ENCODE results near the gene CNNM3.
"Not testable (repeated sequence)": the region's sequence is repeated elsewhere in the genome, so short reads cannot be mapped to it uniquely, and the experiment has no call there.

The CNNM3 gene

DNA sequence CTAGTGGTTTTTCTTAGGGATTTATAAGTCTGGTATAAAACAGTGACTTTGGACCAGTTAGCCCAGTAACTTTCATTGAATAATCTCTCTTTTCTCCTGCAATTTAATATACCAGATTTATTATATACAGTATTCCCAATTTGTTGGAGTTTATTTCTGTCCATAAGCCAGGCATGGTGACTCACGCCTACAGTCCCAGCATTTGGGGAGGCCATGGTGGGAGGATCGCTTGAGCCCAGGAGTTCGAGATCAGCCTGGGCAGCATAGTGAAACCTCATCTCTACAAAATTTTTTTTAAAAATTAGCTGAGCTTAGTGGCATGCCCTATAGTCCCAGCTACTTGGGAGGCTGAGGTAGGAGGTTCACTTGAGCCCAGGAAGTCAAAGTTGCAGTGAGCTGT is 28.7 kb upstream of the CNNM3 start:
- Histone ChIP-seq H3K4me2 (ENCODE audit: low read length) (peak overlapping the region; percentile 42), H3K9me3 (replicated peaks; ENCODE audit: low read length) (no peaks in the 10 kb centered on the region), H3K9ac (ENCODE audit: low read depth, low read length) (no peak overlapping the region), H3K4me3 (ENCODE audit: low read length) (no peak overlapping the region), H3K36me3 (ENCODE audit: insufficient read depth, low read length) (no peaks in the 10 kb centered on the region), H3K27me3 (ENCODE audit: control insufficient read depth, insufficient read depth, low read length) (peaks cover 7% of the 10 kb centered on the region), H3K4me1 (ENCODE audit: control insufficient read depth, insufficient read depth, low read length) (peaks cover 30% of the 10 kb centered on the region)

DNA sequence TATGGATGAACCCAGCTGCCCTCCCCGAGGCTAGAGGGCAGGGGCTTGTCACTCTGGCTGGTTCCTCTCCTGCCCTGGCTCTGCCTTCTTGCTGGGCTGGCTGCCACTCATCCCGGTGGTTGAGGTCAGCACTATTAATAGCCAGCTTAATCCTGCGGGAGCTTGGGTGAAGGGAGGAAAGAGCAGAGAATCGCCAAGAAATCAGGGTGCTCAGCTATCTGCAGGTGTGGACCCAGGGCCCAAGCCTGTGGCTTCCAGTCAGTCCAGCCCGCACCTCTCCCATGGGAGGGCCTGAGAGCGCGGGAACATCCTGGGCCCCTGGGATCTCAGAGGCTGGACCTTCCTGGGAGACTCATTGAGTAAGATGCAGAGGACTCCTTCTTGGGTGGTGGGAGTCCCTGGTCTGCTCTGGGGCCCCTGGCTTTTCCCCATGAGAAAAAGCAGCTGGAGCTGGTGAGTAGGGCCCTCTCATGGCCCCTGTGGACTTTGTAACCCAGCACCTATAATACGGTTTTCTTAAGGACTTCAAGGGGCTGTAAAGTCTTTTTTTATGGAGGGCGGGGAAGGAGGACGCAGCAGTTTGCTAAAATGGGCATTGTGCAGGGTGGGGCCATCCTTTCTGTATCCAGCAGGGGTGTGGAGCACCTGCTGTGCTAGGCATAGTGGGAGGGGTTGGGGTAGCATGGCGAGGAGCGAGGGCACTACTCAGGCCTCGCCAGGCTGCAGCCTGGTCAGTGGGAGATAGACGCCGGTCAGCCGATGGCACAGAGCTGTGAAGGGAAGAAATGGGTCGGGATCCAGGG is 27.4 kb upstream of the CNNM3 start:
- H3K9me3 ChIP-seq (replicated peaks; ENCODE audit: low read length), result no peaks in the 10 kb centered on the region
- no peak overlapping the region for H3K4me3 ChIP-seq (ENCODE audit: low read length)
- peaks cover 30% of the 10 kb centered on the region for H3K4me1 ChIP-seq (ENCODE audit: control insufficient read depth, insufficient read depth, low read length)
- no peak overlapping the region for H3K9ac ChIP-seq (ENCODE audit: low read depth, low read length)
- no peak overlapping the region for H3K4me2 ChIP-seq (ENCODE audit: low read length)
- H3K27me3 ChIP-seq (ENCODE audit: control insufficient read depth, insufficient read depth, low read length), result no peaks in the 10 kb centered on the region
- no peaks in the 10 kb centered on the region for H3K36me3 ChIP-seq (ENCODE audit: insufficient read depth, low read length)

DNA sequence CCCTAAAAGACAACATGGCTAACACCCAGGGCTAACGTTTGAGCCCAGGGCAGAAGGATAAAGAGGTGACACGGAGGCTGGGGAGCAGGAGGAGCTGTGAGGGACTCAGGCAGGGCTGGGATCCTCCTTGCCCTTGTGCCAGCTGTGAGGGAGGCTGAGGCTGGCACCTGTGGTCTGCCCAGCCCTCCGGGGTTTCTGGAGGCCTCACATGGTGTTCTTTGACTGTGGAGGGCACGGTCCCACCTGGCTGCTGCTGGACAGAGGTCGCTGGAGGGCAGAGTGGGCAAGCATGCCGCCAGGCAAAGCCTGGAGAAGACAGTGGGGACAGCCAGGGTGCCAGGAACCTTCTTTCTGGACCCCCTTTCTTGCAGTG is 26.8 kb upstream of the CNNM3 start:
- H3K27me3 ChIP-seq (ENCODE audit: control insufficient read depth, insufficient read depth, low read length), result no peaks in the 10 kb centered on the region
- no peak overlapping the region for H3K4me2 ChIP-seq (ENCODE audit: low read length)
- H3K4me3 ChIP-seq (ENCODE audit: low read length), result no peak overlapping the region
- no peaks in the 10 kb centered on the region for H3K36me3 ChIP-seq (ENCODE audit: insufficient read depth, low read length)
- H3K9ac ChIP-seq (ENCODE audit: low read depth, low read length), result no peak overlapping the region
- peaks cover 30% of the 10 kb centered on the region for H3K4me1 ChIP-seq (ENCODE audit: control insufficient read depth, insufficient read depth, low read length)
- no peaks in the 10 kb centered on the region for H3K9me3 ChIP-seq (replicated peaks; ENCODE audit: low read length)

DNA sequence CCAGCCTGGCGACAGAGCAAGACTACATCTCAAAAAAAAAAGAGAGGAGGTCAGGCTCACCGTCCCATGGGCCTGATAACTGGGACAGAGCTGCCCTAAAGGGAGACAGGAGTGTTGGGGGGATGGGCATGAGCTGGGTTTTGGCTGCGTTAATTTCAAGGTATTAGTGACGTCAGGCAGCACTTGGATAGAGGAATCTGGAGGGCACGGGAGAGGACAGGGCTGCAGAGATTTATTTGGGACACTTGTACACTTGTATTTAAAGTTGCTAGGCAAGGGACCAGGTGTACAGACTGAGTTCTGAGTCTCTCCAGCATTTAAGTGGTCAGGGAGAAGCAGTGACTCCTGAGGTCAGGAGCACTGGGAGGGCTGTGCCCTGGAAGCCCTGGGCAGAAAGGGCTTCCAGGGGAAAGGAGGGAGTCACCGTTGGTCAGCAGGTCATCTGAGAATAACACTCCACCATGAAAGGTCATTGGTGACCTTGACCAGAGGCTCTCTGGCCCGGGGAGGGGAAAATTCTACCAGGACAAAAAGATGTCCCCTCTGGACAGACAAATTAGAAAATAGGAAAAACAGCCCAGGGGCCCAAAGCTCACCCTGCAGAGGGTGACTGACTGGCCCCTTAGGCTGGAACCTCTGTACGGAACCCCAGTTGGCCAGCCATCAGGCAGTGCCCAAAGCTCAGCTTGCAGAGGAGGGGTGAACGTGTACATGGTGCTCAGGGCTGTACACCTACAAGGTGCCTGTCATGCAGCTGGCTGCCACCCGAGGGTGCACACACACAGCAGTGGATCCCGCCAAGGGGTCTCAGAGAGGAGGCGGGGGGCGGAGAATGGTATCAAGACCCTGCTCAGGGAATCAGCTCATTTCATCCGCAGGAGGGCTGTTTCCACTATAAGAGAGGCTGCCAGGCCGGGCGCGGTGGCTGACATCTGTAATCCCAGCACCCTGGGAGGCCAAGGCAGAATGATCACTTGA is 23.0 kb upstream of the CNNM3 start:
- no peak overlapping the region for H3K9ac ChIP-seq (ENCODE audit: low read depth, low read length)
- H3K4me1 ChIP-seq (ENCODE audit: control insufficient read depth, insufficient read depth, low read length), result peaks cover 11% of the 10 kb centered on the region
- H3K4me3 ChIP-seq (ENCODE audit: low read length), result no peak overlapping the region
- H3K27me3 ChIP-seq (ENCODE audit: control insufficient read depth, insufficient read depth, low read length), result no peaks in the 10 kb centered on the region
- H3K4me2 ChIP-seq (ENCODE audit: low read length), result no peak overlapping the region
- H3K36me3 ChIP-seq (ENCODE audit: insufficient read depth, low read length), result no peaks in the 10 kb centered on the region
- no peaks in the 10 kb centered on the region for H3K9me3 ChIP-seq (replicated peaks; ENCODE audit: low read length)

DNA sequence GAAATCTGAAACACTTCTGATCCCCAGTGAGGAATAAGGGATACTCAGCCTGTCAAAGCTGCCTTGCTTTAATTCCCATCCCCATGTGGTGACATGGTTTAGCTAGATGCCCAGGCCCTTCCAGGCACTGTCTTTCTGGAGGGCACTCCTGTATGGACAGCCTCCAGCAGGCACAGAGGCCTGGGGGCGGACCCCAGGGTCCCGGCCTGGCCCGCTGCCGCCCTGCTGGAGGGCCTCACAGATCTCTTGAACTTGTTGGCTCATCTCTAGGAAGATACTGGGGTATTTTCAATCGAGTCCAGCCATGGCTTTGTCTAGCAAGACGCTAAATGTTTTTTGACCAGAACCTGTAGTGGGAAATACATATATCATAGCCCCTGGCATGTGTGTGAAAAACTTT is 21.0 kb upstream of the CNNM3 start:
- no peaks in the 10 kb centered on the region for H3K27me3 ChIP-seq (ENCODE audit: control insufficient read depth, insufficient read depth, low read length)
- no peaks in the 10 kb centered on the region for H3K4me1 ChIP-seq (ENCODE audit: control insufficient read depth, insufficient read depth, low read length)
- no peak overlapping the region for H3K4me3 ChIP-seq (ENCODE audit: low read length)
- H3K9me3 ChIP-seq (replicated peaks; ENCODE audit: low read length), result no peaks in the 10 kb centered on the region
- no peaks in the 10 kb centered on the region for H3K36me3 ChIP-seq (ENCODE audit: insufficient read depth, low read length)
- H3K4me2 ChIP-seq (ENCODE audit: low read length), result no peak overlapping the region
- no peak overlapping the region for H3K9ac ChIP-seq (ENCODE audit: low read depth, low read length)

DNA sequence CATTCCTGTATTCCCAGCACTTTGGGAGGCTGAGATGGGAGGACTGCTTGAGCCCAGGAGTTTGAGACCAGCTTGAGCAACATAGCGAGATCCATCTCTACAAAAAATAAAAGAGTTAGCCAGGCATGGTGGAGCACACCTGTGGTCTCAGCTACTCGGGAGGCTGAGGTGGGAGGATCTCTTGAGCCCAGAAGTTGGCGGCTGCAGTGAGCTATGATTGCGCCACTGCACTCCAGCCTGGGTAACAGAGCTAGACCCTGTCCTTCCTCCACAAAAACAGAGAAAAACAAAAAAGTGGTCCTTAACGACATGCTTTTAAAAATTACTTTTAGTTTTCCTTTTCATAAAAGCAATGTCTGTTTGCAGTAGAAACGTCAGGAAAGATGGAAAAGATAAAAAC is 19.6 kb upstream of the CNNM3 start:
- H3K27me3 ChIP-seq (ENCODE audit: control insufficient read depth, insufficient read depth, low read length); H3K4me2 ChIP-seq (ENCODE audit: low read length); H3K9ac ChIP-seq (ENCODE audit: low read depth, low read length); H3K4me1 ChIP-seq (ENCODE audit: control insufficient read depth, insufficient read depth, low read length); H3K9me3 ChIP-seq (replicated peaks; ENCODE audit: low read length); H3K36me3 ChIP-seq (ENCODE audit: insufficient read depth, low read length); H3K4me3 ChIP-seq (ENCODE audit: low read length): not testable (repeated sequence)

DNA sequence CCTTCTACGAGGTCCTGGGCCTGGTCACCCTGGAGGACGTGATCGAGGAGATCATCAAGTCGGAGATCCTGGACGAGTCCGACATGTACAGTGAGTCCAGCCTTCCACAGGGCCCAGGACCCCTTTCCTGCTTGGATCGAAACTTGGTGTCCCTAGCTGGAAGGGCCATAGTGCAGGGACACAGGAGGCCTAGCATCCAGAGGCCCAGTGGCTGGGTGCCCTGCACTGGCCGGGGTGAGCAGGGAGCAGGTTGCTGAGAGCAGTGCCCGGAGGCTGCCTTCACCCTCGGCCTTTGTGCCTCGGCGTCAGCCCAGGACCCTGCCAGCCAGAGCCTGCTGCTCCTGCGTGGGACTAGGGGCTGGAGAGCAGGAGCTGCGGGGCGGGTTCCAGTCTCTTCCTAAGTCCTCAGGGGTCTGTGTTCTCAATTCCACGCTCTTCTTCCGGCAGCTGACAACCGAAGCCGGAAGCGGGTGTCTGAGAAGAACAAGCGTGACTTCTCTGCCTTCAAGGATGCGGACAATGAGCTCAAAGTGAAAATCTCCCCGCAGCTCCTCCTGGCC is 18.9 kb upstream of the CNNM3 start:
- no peaks in the 10 kb centered on the region for H3K27me3 ChIP-seq (ENCODE audit: control insufficient read depth, insufficient read depth, low read length)
- H3K9me3 ChIP-seq (replicated peaks; ENCODE audit: low read length), result no peaks in the 10 kb centered on the region
- H3K4me3 ChIP-seq (ENCODE audit: low read length), result no peak overlapping the region
- H3K36me3 ChIP-seq (ENCODE audit: insufficient read depth, low read length), result no peaks in the 10 kb centered on the region
- no peak overlapping the region for H3K9ac ChIP-seq (ENCODE audit: low read depth, low read length)
- no peak overlapping the region for H3K4me2 ChIP-seq (ENCODE audit: low read length)
- H3K4me1 ChIP-seq (ENCODE audit: control insufficient read depth, insufficient read depth, low read length), result peaks cover 4% of the 10 kb centered on the region

DNA sequence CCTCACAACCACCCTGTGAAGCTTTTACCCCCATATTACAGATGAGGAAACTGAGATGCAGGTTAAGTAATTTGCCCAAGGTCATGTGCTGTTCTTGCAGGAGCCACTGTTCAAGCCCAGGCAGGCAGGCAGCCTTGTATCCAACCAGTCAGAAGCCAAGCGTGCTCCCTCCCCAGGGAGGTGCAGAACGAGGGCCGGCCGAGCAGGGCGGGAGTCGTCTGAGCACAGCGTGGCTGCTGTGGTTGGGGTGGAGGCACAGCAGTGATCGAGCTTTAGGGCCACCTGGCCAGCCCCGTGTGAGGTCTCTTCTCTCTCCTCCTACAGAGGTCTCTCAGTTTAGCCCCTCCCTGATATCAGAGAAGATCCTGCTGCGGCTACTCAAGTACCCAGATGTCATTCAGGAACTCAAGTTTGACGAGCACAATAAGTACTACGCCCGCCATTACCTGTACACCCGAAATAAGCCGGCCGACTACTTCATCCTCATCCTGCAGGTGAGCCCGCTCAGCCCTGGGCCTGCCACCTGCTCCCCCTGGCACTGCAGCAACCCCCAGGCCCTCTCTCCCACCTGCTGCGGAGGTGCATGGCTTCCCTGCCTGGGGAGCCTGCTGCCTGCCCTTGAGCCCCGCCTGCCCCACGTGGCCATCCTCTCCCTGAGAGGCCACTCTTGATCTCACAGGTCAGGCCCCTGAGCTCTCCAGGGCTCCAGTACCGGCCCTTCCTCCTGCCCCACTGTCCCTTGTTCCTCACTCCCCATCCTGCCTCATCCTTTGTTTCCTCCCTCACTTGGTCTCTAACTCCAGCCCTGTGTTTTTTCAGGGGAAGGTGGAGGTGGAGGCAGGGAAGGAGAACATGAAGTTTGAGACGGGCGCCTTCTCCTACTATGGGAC is 17.1 kb upstream of the CNNM3 start:
- Histone ChIP-seq H3K4me2 (ENCODE audit: low read length) (no peak overlapping the region), H3K9me3 (replicated peaks; ENCODE audit: low read length) (no peaks in the 10 kb centered on the region), H3K9ac (ENCODE audit: low read depth, low read length) (no peak overlapping the region), H3K4me3 (ENCODE audit: low read length) (no peak overlapping the region), H3K4me1 (ENCODE audit: control insufficient read depth, insufficient read depth, low read length) (peaks cover 8% of the 10 kb centered on the region), H3K36me3 (ENCODE audit: insufficient read depth, low read length) (no peaks in the 10 kb centered on the region), H3K27me3 (ENCODE audit: control insufficient read depth, insufficient read depth, low read length) (no peaks in the 10 kb centered on the region)

DNA sequence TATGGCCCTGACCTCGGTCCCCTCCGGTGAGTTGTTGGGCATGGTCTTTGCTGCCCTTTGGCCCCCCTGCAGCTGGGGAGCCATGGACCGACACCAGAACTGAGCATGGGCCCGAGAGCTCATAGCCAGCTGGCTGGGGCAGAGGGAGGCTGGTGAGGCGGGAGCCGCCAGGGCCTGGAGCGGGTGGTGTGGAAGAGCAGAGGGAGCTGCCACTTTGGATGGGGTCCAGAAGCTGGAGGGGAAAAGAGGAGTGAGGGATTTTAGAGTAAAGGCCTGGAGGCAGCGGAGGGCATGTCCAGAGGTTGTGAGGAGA is 16.5 kb upstream of the CNNM3 start:
- no peak overlapping the region for H3K9ac ChIP-seq (ENCODE audit: low read depth, low read length)
- H3K9me3 ChIP-seq (replicated peaks; ENCODE audit: low read length), result no peaks in the 10 kb centered on the region
- H3K4me1 ChIP-seq (ENCODE audit: control insufficient read depth, insufficient read depth, low read length), result peaks cover 8% of the 10 kb centered on the region
- H3K36me3 ChIP-seq (ENCODE audit: insufficient read depth, low read length), result no peaks in the 10 kb centered on the region
- no peak overlapping the region for H3K4me3 ChIP-seq (ENCODE audit: low read length)
- H3K27me3 ChIP-seq (ENCODE audit: control insufficient read depth, insufficient read depth, low read length), result no peaks in the 10 kb centered on the region
- H3K4me2 ChIP-seq (ENCODE audit: low read length), result no peak overlapping the region

DNA sequence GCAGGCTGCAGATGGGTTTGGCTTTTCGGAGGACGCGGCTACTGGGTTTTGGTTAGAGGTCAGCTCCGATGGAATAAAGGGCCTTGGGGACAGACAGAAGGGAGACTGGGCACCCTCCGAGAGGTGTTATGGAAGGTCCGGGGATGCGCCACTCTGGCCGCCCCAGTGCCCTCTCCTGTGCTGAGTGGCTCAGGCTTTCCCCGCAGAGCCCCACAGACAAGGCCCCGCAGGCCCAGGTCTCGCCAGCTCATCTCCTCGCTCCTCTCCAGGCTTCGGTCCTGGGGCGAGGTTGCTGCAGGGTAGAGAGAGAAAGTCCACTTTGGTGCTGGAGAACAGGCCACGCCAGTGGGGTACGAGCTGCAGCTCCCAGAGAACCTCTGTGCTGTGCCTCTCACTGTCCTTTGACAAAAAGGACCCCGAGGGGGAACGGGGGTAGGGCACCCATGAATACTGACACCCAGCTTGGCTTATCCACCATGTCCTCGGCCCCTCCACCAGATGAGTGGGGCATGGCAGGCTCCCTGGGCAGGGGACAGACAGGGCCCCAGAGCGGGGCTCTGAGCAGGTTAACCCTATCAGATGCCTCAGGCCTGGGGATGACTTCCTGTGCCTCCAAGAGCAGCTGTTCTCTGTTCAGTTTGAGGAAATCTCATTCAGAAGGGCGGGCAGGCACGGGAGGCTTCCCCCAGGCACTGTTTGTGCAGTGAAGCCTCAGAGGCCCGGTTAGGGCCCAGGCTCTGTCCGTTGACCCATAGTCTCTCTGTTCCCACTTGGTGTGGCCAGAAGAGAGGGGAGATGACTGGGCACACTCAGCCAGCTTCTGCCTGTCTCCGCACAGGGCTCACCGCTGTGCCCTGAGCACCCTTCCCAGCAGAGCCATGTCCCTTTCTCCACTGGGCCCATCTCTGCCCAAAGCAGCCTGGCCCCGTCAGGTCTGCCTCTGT is 15.7 kb upstream of the CNNM3 start:
- Histone ChIP-seq H3K9me3 (replicated peaks; ENCODE audit: low read length) (no peaks in the 10 kb centered on the region), H3K36me3 (ENCODE audit: insufficient read depth, low read length) (no peaks in the 10 kb centered on the region), H3K4me1 (ENCODE audit: control insufficient read depth, insufficient read depth, low read length) (peaks cover 8% of the 10 kb centered on the region), H3K27me3 (ENCODE audit: control insufficient read depth, insufficient read depth, low read length) (no peaks in the 10 kb centered on the region), H3K9ac (ENCODE audit: low read depth, low read length) (no peak overlapping the region), H3K4me2 (ENCODE audit: low read length) (no peak overlapping the region), H3K4me3 (ENCODE audit: low read length) (no peak overlapping the region)

All from skeletal muscle satellite cell (primary cell).